HUES64 (cell line): ENCODE data around the gene MGAT4A.
"Not testable (repeated sequence)": the region's sequence is repeated elsewhere in the genome, so short reads cannot be mapped to it uniquely, and the experiment has no call there.

ENCODE experiments used
- H3K27ac ChIP-seq: 2 replicates; pipeline ENCODE4 v1.7.0; 2013; ENCODE audit warnings: low read depth, low read length, inconsistent platforms
- H3K27me3 ChIP-seq: 2 replicates; pipeline ENCODE4 v1.6.1; 2013; ENCODE audit warnings: mild to moderate bottlenecking, low read length; ENCODE audit not compliant: insufficient read depth
- H3K36me3 ChIP-seq: 2 replicates; pipeline ENCODE4 v1.6.1; 2013; ENCODE audit warnings: mild to moderate bottlenecking, low read length; ENCODE audit not compliant: insufficient read depth
- H3K4me1 ChIP-seq: 2 replicates; pipeline ENCODE4 v1.6.1; 2013; ENCODE audit warnings: mild to moderate bottlenecking, low read length, moderate library complexity; ENCODE audit not compliant: insufficient read depth
- H3K4me3 ChIP-seq: 2 replicates; pipeline ENCODE4 v1.5.1; 2013; ENCODE audit warnings: mild to moderate bottlenecking, low read length, moderate library complexity
- H3K9ac ChIP-seq: 2 replicates; pipeline ENCODE4 v1.6.1; 2013; ENCODE audit warnings: mild to moderate bottlenecking, low read depth, low read length
- H3K9me3 ChIP-seq: 2 replicates; pipeline ENCODE4 v1.6.1; 2013; ENCODE audit warnings: low read depth, low read length; ENCODE audit not compliant: insufficient read depth
- WGBS: fragments of 150-250, 120-280 bp; methylation state at CpG from one replicate; pipeline ENCODE4 v1.1.7; 2013; ENCODE audit warnings: missing lambda C conversion rate; 5-methylcytosine and 5-hydroxymethylcytosine counted together

MGAT4A gene

GRCh38 chr2:98676742-98677141, 54.2 kb downstream of the MGAT4A start:
- no peaks in the 10 kb centered on the region; the same call in 1 of the 2 replicates for H3K9me3 ChIP-seq
- H3K4me1 ChIP-seq: no peaks in the 10 kb centered on the region
- WGBS: 93% methylated on average over 3 of the region's 3 CpGs
- H3K27ac ChIP-seq: no peak overlapping the region
- no peaks in the 10 kb centered on the region for H3K36me3 ChIP-seq
- no peak overlapping the region for H3K9ac ChIP-seq
- H3K4me3 ChIP-seq: no peak overlapping the region
- H3K27me3 ChIP-seq: no peaks in the 10 kb centered on the region

GRCh38 chr2:98674233-98674964, 56.5 kb downstream of the MGAT4A start:
- no peak overlapping the region for H3K27ac ChIP-seq
- no peaks in the 10 kb centered on the region for H3K36me3 ChIP-seq
- no peak overlapping the region for H3K9ac ChIP-seq
- H3K9me3 ChIP-seq: no peaks in the 10 kb centered on the region; the same call in 1 of the 2 replicates
- 100% methylated on average over 2 of the region's 3 CpGs for WGBS
- no peaks in the 10 kb centered on the region for H3K4me1 ChIP-seq
- H3K27me3 ChIP-seq: no peaks in the 10 kb centered on the region
- no peak overlapping the region for H3K4me3 ChIP-seq

GRCh38 chr2:98669675-98670074, 61.3 kb downstream of the MGAT4A start:
- Histone ChIP-seq H3K4me1 (no peaks in the 10 kb centered on the region), H3K27ac (no peak overlapping the region), H3K4me3 (no peak overlapping the region), H3K9me3 (no peaks in the 10 kb centered on the region; the same call in 1 of the 2 replicates), H3K27me3 (no peaks in the 10 kb centered on the region), H3K9ac (no peak overlapping the region), H3K36me3 (no peaks in the 10 kb centered on the region)
- 86% methylated on average over 1 of the region's 1 CpG for WGBS

GRCh38 chr2:98665677-98666076, 65.3 kb downstream of the MGAT4A start:
- Histone ChIP-seq H3K27me3 (no peaks in the 10 kb centered on the region), H3K9ac (no peak overlapping the region), H3K36me3 (no peaks in the 10 kb centered on the region), H3K4me3 (no peak overlapping the region), H3K4me1 (no peaks in the 10 kb centered on the region), H3K9me3 (no peaks in the 10 kb centered on the region), H3K27ac (no peak overlapping the region)
- 92% methylated on average over 3 of the region's 3 CpGs for WGBS

- no peak overlapping the region for H3K4me3 ChIP-seq
- H3K4me1 ChIP-seq: no peaks in the 10 kb centered on the region
- H3K27ac ChIP-seq: no peak overlapping the region
- no peak overlapping the region for H3K9ac ChIP-seq
- H3K27me3 ChIP-seq: no peaks in the 10 kb centered on the region
- WGBS: 96% methylated on average over 3 of the region's 3 CpGs
- H3K9me3 ChIP-seq: no peaks in the 10 kb centered on the region
- no peaks in the 10 kb centered on the region for H3K36me3 ChIP-seq
Observed at GRCh38 chr2:98664323-98664722, 66.6 kb downstream of the MGAT4A start.

GRCh38 chr2:98663511-98664090, 67.3 kb downstream of the MGAT4A start:
- H3K27me3 ChIP-seq: no peaks in the 10 kb centered on the region
- H3K9ac ChIP-seq: no peak overlapping the region
- WGBS: 96% methylated on average over 12 of the region's 12 CpGs
- no peak overlapping the region for H3K4me3 ChIP-seq
- no peaks in the 10 kb centered on the region for H3K9me3 ChIP-seq
- no peaks in the 10 kb centered on the region for H3K4me1 ChIP-seq
- H3K27ac ChIP-seq: no peak overlapping the region
- H3K36me3 ChIP-seq: no peaks in the 10 kb centered on the region

GRCh38 chr2:98659491-98659840, 71.5 kb downstream of the MGAT4A start:
- H3K4me1 ChIP-seq, H3K9ac ChIP-seq, H3K4me3 ChIP-seq, H3K27ac ChIP-seq, H3K36me3 ChIP-seq, H3K9me3 ChIP-seq, H3K27me3 ChIP-seq: not testable (repeated sequence)
- WGBS: 95% methylated on average over 3 of the region's 3 CpGs

- Histone ChIP-seq H3K9me3 (no peaks in the 10 kb centered on the region), H3K36me3 (no peaks in the 10 kb centered on the region), H3K4me3 (no peak overlapping the region), H3K9ac (no peak overlapping the region), H3K27ac (no peak overlapping the region), H3K4me1 (no peaks in the 10 kb centered on the region), H3K27me3 (no peaks in the 10 kb centered on the region)
- WGBS: 93% methylated on average over 4 of the region's 4 CpGs
Observed at GRCh38 chr2:98658816-98659490, 72.0 kb downstream of the MGAT4A start.

- 93% methylated on average over 4 of the region's 4 CpGs for WGBS
- no peak overlapping the region for H3K9ac ChIP-seq
- H3K4me3 ChIP-seq: no peak overlapping the region
- no peaks in the 10 kb centered on the region for H3K36me3 ChIP-seq
- no peaks in the 10 kb centered on the region for H3K4me1 ChIP-seq
- no peaks in the 10 kb centered on the region for H3K9me3 ChIP-seq
- H3K27ac ChIP-seq: no peak overlapping the region
- no peaks in the 10 kb centered on the region for H3K27me3 ChIP-seq
Observed at GRCh38 chr2:98656800-98657199, 74.1 kb downstream of the MGAT4A start.

- Histone ChIP-seq H3K9ac (no peak overlapping the region), H3K27ac (no peak overlapping the region), H3K4me1 (no peaks in the 10 kb centered on the region)
Observed at GRCh38 chr2:98654699-98655495, 76.0 kb downstream of the MGAT4A start.

GRCh38 chr2:98650998-98651397, 79.9 kb downstream of the MGAT4A start:
- Histone ChIP-seq H3K9ac (no peak overlapping the region), H3K4me3 (no peak overlapping the region), H3K36me3 (no peaks in the 10 kb centered on the region), H3K4me1 (no peaks in the 10 kb centered on the region), H3K9me3 (no peaks in the 10 kb centered on the region), H3K27me3 (no peaks in the 10 kb centered on the region), H3K27ac (no peak overlapping the region)
- WGBS: no CpG with 5 or more reads among the region's 1 CpG

More at GRCh38 chr2:98654699-98655495, 76.0 kb downstream of the MGAT4A start:
- Histone ChIP-seq H3K9me3 (no peaks in the 10 kb centered on the region), H3K36me3 (no peaks in the 10 kb centered on the region), H3K27me3 (no peaks in the 10 kb centered on the region), H3K4me3 (no peak overlapping the region)
- 93% methylated on average over 3 of the region's 3 CpGs for WGBS
